HepG2 (cell line): Measurements from ENCODE around the gene TBCE. TPM values are rescaled to one million over a fixed set of nuclear protein-coding genes. Genes with fewer than 3 reads are reported as not detected.

ENCODE experiments used
- BCL6 ChIP-seq: IDR thresholded peaks from 2 replicates; pipeline ENCODE4 v1.6.1; 2016; ENCODE audit warnings: missing genetic modification reagents, missing compliant biosample characterization
- DPF2 ChIP-seq: sonication (generic); formaldehyde crosslinking; IDR thresholded peaks from 2 replicates; pipeline ENCODE4 v1.4.0; 2020; ENCODE audit warnings: mild to moderate bottlenecking, low read depth, missing genetic modification reagents, borderline replicate concordance
- EP300 ChIP-seq, 3 experiments: sonication (generic) in 1 of 3; formaldehyde crosslinking in 1 of 3; IDR thresholded peaks; 2 replicates each; pipeline versions ENCODE4 v1.5.1 to v1.6.1; 2011 to 2020; ENCODE audit warnings: low read depth in 2 of 3, low read length in 2 of 3, borderline replicate concordance in 1 of 3, improper control_type of control experiment in 1 of 3, mild to moderate bottlenecking in 1 of 3, missing genetic modification reagents in 1 of 3, moderate library complexity in 1 of 3
- FOXA1 ChIP-seq, 2 experiments: fragments of 450-650 bp in 1 of 2; sonication (generic) in 1 of 2; formaldehyde crosslinking in 1 of 2; IDR thresholded peaks; 2 replicates each; pipeline versions ENCODE4 v1.4.0 to v1.6.1; 2016 to 2020; ENCODE audit warnings: missing genetic modification reagents in 1 of 2
- FOXA3 ChIP-seq: IDR thresholded peaks from 2 replicates; pipeline ENCODE4 v1.6.1; 2016; ENCODE audit warnings: missing genetic modification reagents, missing compliant biosample characterization
- FOXO1 ChIP-seq: sonication (generic); formaldehyde crosslinking; IDR thresholded peaks from 2 replicates; pipeline ENCODE4 v1.4.0; 2020; ENCODE audit warnings: missing genetic modification reagents
- GFI1 ChIP-seq: sonication (generic); formaldehyde crosslinking; IDR thresholded peaks from 2 replicates; pipeline ENCODE4 v1.5.0; 2020; ENCODE audit warnings: missing genetic modification reagents, mild to moderate bottlenecking, borderline replicate concordance
- KDM1A ChIP-seq: IDR thresholded peaks from 2 replicates; pipeline ENCODE4 v1.6.1; 2016; ENCODE audit warnings: missing compliant biosample characterization
- MED13 ChIP-seq: sonication (generic); formaldehyde crosslinking; IDR thresholded peaks from 2 replicates; pipeline ENCODE4 v1.5.0; 2020; ENCODE audit warnings: missing genetic modification reagents
- MLXIP ChIP-seq: sonication (generic); formaldehyde crosslinking; IDR thresholded peaks from 2 replicates; pipeline ENCODE4 v1.9.0; 2021; ENCODE audit warnings: missing genetic modification reagents, borderline replicate concordance
- NFE2 ChIP-seq: sonication (generic); formaldehyde crosslinking; IDR thresholded peaks from 2 replicates; pipeline ENCODE4 v1.4.0; 2020; ENCODE audit warnings: missing genetic modification reagents
- NFIC ChIP-seq: IDR thresholded peaks from 2 replicates; pipeline ENCODE4 v1.6.1; 2012; ENCODE audit warnings: mild to moderate bottlenecking, low read length, inconsistent platforms
- PAXIP1 ChIP-seq: sonication (generic); formaldehyde crosslinking; conservative IDR thresholded peaks from 2 replicates; pipeline ENCODE4 v1.4.0; 2020; ENCODE audit warnings: mild to moderate bottlenecking, missing genetic modification reagents, moderate library complexity
- PHF5A ChIP-seq: IDR thresholded peaks from one replicate; pipeline ENCODE4 v1.6.1; 2018; ENCODE audit warnings: low read depth, missing genetic modification reagents; ENCODE audit not compliant: unreplicated experiment
- RFXAP ChIP-seq: sonication (generic); formaldehyde crosslinking; IDR thresholded peaks from 2 replicates; pipeline ENCODE4 v1.4.0; 2020; ENCODE audit warnings: missing genetic modification reagents, borderline replicate concordance
- SRF ChIP-seq: IDR thresholded peaks from 2 replicates; pipeline ENCODE4 v1.6.1; 2011; ENCODE audit warnings: mild to moderate bottlenecking, low read depth, low read length, moderate library complexity
- TOPORS ChIP-seq: sonication (generic); formaldehyde crosslinking; IDR thresholded peaks from 2 replicates; pipeline ENCODE4 v1.8.0; 2023; ENCODE audit warnings: mild to moderate bottlenecking, missing genetic modification reagents
- ZNF512B ChIP-seq: sonication (generic); formaldehyde crosslinking; IDR thresholded peaks from 2 replicates; pipeline ENCODE4 v1.5.1; 2020; ENCODE audit warnings: missing genetic modification reagents, mild to moderate bottlenecking, borderline replicate concordance
- ZNF614 ChIP-seq: IDR thresholded peaks from 2 replicates; pipeline ENCODE4 v1.6.1; 2018; ENCODE audit warnings: missing biosample characterization, missing genetic modification reagents, inconsistent platforms, borderline replicate concordance
- polyA plus RNA-seq, 8 experiments: library from polyadenylated mRNA; depleted of rRNA in 3 of 8; stranded (reverse) in 7 of 8; unstranded in 1 of 8; fragments of >200 nt; fragmentation: Illumina TruSeq in 4 of 8; extraction: Trizol in 4 of 8; gene quantifications; 2 replicates each; pipeline versions ENCODE4 v1.2.1 to v1.2.3, GENCODE V29; 2011 to 2016; ENCODE audit warnings: low read depth in 4 of 8, missing spikeins in 1 of 8, mixed read lengths in 1 of 8; ENCODE audit not compliant: insufficient read depth in 1 of 8
- total RNA-seq, 5 experiments: library from RNA; depleted of rRNA; stranded (reverse); fragments of >200 nt; fragmentation: Illumina TruSeq; extraction: Trizol; gene quantifications; 2 replicates each; pipeline ENCODE4 v1.2.3, GENCODE V29; 2016; ENCODE audit warnings: low read depth in 1 of 5
- TF ChIP-seq, protein P1 (sequence below): sonication (generic); formaldehyde crosslinking; IDR thresholded peaks from 2 replicates; pipeline ENCODE4 v1.5.0; 2020; ENCODE audit warnings: missing genetic modification reagents

Gene TBCE
- total and polyA plus RNA-seq, 2 of the 13 experiments (the other 11 are each of a cell fraction or from before 2014, with no cell fraction given) = 25.6 to 31.1 TPM

- no peak for TF ChIP-seq MLXIP (CRISPR knock-in tag)
- TF ChIP-seq EP300 (IDR thresholded peaks at IDR 0.05; ENCODE audit: low read depth in 2 of 2, low read length in 2 of 2) = peak in 1 of 2 experiments; percentile 69; a peak in 2 of 4 replicates
- TF ChIP-seq EP300 (CRISPR knock-in tag; IDR thresholded peaks at IDR 0.05; ENCODE audit: borderline replicate concordance) = no peak
- peak; percentile 59; the same call in 1 of the 2 replicates for TF ChIP-seq ZNF614 (CRISPR knock-in tag)
- no peak for TF ChIP-seq SRF
- TF ChIP-seq DPF2 (CRISPR knock-in tag) = 0 out of 2 replicates have a peak, but pooled peaks have one; percentile 63
- TF ChIP-seq BCL6 (CRISPR knock-in tag) = peak; percentile 83
- no peak for TF ChIP-seq MED13 (CRISPR knock-in tag)
- no peak for TF ChIP-seq FOXA1 (IDR thresholded peaks at IDR 0.05)
- TF ChIP-seq FOXA1 (CRISPR knock-in tag; IDR thresholded peaks at IDR 0.05) = peak; percentile 55
- no peak for TF ChIP-seq NFE2 (CRISPR knock-in tag)
- 0 out of 2 replicates have a peak, but pooled peaks have one; percentile 32 for TF ChIP-seq ZNF512B (CRISPR knock-in tag)
- peak; percentile 78; the same call in 1 of the 2 replicates for TF ChIP-seq FOXA3 (CRISPR knock-in tag)
- TF ChIP-seq PAXIP1 (CRISPR knock-in tag) = peak; percentile 76
- TF ChIP-seq PHF5A (CRISPR knock-in tag) = peak; percentile 22
- TF ChIP-seq GFI1 (CRISPR knock-in tag) = 0 out of 2 replicates have a peak, but pooled peaks have one; percentile 19
- TF ChIP-seq FOXO1 = peak; percentile 74
- no peak for TF ChIP-seq RFXAP (CRISPR knock-in tag)
- TF ChIP-seq KDM1A (CRISPR knock-in tag) = 0 out of 2 replicates have a peak, but pooled peaks have one; percentile 28
- TF ChIP-seq, protein P1, sequence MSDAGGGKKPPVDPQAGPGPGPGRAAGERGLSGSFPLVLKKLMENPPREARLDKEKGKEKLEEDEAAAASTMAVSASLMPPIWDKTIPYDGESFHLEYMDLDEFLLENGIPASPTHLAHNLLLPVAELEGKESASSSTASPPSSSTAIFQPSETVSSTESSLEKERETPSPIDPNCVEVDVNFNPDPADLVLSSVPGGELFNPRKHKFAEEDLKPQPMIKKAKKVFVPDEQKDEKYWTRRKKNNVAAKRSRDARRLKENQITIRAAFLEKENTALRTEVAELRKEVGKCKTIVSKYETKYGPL (CRISPR knock-in tag) = peak; percentile 94
- TF ChIP-seq NFIC = peak; percentile 74
- no peak for TF ChIP-seq TOPORS
Observed at GRCh38 chr1:235408503-235408960, 41.3 kb downstream of the TBCE start (continued).
